ENCODE measurements around the gene RBM7. TPM values are rescaled to one million over a fixed set of nuclear protein-coding genes. Genes with fewer than 3 reads are reported as not detected.

The RBM7 gene
- total RNA-seq, 1 donor from 2014 or later: 3.2 TPM

DNA sequence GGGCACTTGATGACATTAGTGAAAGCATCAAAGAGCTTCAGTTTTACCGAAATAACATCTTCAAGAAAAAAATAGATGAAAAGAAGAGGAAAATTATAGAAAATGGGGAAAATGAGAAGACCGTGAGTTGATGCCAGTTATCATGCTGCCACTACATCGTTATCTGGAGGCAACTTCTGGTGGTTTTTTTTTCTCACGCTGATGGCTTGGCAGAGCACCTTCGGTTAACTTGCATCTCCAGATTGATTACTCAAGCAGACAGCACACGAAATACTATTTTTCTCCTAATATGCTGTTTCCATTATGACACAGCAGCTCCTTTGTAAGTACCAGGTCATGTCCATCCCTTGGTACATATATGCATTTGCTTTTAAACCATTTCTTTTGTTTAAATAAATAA lies 49.4 kb downstream of the RBM7 start:
- no peaks in the 10 kb centered on the region for H3K27me3 ChIP-seq
- TF ChIP-seq, protein P1, sequence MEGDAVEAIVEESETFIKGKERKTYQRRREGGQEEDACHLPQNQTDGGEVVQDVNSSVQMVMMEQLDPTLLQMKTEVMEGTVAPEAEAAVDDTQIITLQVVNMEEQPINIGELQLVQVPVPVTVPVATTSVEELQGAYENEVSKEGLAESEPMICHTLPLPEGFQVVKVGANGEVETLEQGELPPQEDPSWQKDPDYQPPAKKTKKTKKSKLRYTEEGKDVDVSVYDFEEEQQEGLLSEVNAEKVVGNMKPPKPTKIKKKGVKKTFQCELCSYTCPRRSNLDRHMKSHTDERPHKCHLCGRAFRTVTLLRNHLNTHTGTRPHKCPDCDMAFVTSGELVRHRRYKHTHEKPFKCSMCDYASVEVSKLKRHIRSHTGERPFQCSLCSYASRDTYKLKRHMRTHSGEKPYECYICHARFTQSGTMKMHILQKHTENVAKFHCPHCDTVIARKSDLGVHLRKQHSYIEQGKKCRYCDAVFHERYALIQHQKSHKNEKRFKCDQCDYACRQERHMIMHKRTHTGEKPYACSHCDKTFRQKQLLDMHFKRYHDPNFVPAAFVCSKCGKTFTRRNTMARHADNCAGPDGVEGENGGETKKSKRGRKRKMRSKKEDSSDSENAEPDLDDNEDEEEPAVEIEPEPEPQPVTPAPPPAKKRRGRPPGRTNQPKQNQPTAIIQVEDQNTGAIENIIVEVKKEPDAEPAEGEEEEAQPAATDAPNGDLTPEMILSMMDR (IDR thresholded peaks at IDR 0.05): no peak
- intact Hi-C loops (cut with DNase I): no loop called here
- no peaks in the 10 kb centered on the region for H3K9me3 ChIP-seq
- no peak for DNase-seq (ENCODE audit: low spot score in 2 of 2)
- H3K4me1 ChIP-seq: no peaks in the 10 kb centered on the region
- H3K27ac ChIP-seq: no peak overlapping the region
- peaks cover 15 to 40% of the 10 kb centered on the region in 2 donors for H3K36me3 ChIP-seq
- no peak overlapping the region for H3K4me3 ChIP-seq

DNA sequence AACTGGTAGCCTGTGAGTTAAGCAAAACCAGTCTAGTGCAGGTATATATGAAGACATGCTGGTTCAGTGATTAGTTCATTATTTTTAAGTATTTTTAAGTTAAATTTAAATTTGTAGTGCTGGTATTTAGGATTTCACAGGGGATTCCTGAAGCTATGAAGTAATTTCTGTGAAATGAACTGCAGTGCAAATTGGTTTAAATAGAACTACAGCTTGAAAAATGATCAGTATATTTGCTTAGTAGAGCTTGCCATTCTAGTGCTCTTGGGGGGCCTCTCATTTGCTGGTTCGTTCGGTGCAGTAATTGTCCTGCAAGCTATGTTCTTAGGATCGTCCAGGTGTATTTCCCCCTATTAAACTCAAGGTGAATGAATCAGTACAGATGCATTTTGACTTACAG lies 51.9 kb downstream of the RBM7 start:
- intact Hi-C loops (cut with DNase I): no loop called here
- no peak for DNase-seq (ENCODE audit: low spot score in 2 of 2)
- Histone ChIP-seq H3K9me3 (no peaks in the 10 kb centered on the region), H3K27me3 (no peaks in the 10 kb centered on the region), H3K4me3 (no peak overlapping the region), H3K36me3 (peaks cover 15 to 36% of the 10 kb centered on the region in 2 donors), H3K27ac (no peak overlapping the region), H3K4me1 (no peaks in the 10 kb centered on the region)
- TF ChIP-seq, protein P1 (IDR thresholded peaks at IDR 0.05): no peak

Other genes starting within 250 kb of the RBM7 start
- 1,040 TPM for gene NNMT, start 104.3 kb upstream of the RBM7 start, total RNA-seq
- gene C11orf71, start 155 bp upstream of the RBM7 start, total RNA-seq: 0.43 TPM
- gene REXO2, start 38.8 kb downstream of the RBM7 start, total RNA-seq: 134 TPM
- not detected for gene NXPE1, start 159.2 kb downstream of the RBM7 start, total RNA-seq
- not detected for gene NXPE4, start 195.1 kb downstream of the RBM7 start, total RNA-seq